ENCODE measurements around the gene NR1D1. TPM values are rescaled to one million over a fixed set of nuclear protein-coding genes. Genes with fewer than 3 reads are reported as not detected.

NR1D1 gene
- total and polyA plus RNA-seq, 2 of the 13 experiments (the other 11 are each of a cell fraction or from before 2014, with no cell fraction given) = 2.1 to 2.7 TPM

GRCh38 chr17:40071313-40072039 lies 28.9 kb downstream of the NR1D1 start (continued):
- TF ChIP-seq ZNF414 (CRISPR knock-in tag; IDR thresholded peaks at IDR 0.05) = 0 out of 2 replicates have a peak, but pooled peaks have one; percentile 1
- TF ChIP-seq ZBTB49 (CRISPR knock-in tag; IDR thresholded peaks at IDR 0.05; ENCODE audit: borderline replicate concordance) = no peak
- TF ChIP-seq XBP1 (CRISPR knock-in tag; IDR thresholded peaks at IDR 0.05) = no peak
- TF ChIP-seq, protein P1, sequence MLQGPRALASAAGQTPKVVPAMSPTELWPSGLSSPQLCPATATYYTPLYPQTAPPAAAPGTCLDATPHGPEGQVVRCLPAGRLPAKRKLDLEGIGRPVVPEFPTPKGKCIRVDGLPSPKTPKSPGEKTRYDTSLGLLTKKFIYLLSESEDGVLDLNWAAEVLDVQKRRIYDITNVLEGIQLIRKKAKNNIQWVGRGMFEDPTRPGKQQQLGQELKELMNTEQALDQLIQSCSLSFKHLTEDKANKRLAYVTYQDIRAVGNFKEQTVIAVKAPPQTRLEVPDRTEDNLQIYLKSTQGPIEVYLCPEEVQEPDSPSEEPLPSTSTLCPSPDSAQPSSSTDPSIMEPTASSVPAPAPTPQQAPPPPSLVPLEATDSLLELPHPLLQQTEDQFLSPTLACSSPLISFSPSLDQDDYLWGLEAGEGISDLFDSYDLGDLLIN (CRISPR knock-in tag; IDR thresholded peaks at IDR 0.05; ENCODE audit: borderline replicate concordance) = no peak; the same call in 1 of the 2 replicates
- TF ChIP-seq SATB2 (CRISPR knock-in tag; IDR thresholded peaks at IDR 0.05) = no peak
- TF ChIP-seq, protein P2, sequence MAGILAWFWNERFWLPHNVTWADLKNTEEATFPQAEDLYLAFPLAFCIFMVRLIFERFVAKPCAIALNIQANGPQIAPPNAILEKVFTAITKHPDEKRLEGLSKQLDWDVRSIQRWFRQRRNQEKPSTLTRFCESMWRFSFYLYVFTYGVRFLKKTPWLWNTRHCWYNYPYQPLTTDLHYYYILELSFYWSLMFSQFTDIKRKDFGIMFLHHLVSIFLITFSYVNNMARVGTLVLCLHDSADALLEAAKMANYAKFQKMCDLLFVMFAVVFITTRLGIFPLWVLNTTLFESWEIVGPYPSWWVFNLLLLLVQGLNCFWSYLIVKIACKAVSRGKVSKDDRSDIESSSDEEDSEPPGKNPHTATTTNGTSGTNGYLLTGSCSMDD (CRISPR knock-in tag; IDR thresholded peaks at IDR 0.05) = no peak
- TF ChIP-seq MZF1 (CRISPR knock-in tag; IDR thresholded peaks at IDR 0.05; ENCODE audit: borderline replicate concordance) = no peak
- no peak for TF ChIP-seq GABPA (IDR thresholded peaks at IDR 0.05; ENCODE audit: low read depth, low read length)
- no peak for TF ChIP-seq GABPA (CRISPR knock-in tag; IDR thresholded peaks at IDR 0.05; ENCODE audit: low read depth)
- no peak for TF ChIP-seq ZNF18 (CRISPR knock-in tag; IDR thresholded peaks at IDR 0.05; ENCODE audit: insufficient replicate concordance)
- no peak for TF ChIP-seq MAFK (conservative IDR thresholded peaks at IDR 0.05 in 1 of 2, IDR thresholded peaks at IDR 0.05 in 1 of 2; ENCODE audit: low read length in 2 of 2)
- TF ChIP-seq ZNF225 (CRISPR knock-in tag; IDR thresholded peaks at IDR 0.05) = no peak
- peak; percentile 37; the same call in 1 of the 2 replicates for TF ChIP-seq ZNF788 (CRISPR knock-in tag; IDR thresholded peaks at IDR 0.05; ENCODE audit: borderline replicate concordance)
- TF ChIP-seq ZBTB3 (CRISPR knock-in tag; IDR thresholded peaks at IDR 0.05; ENCODE audit: borderline replicate concordance, low read depth) = no peak
- TF ChIP-seq, protein P3, sequence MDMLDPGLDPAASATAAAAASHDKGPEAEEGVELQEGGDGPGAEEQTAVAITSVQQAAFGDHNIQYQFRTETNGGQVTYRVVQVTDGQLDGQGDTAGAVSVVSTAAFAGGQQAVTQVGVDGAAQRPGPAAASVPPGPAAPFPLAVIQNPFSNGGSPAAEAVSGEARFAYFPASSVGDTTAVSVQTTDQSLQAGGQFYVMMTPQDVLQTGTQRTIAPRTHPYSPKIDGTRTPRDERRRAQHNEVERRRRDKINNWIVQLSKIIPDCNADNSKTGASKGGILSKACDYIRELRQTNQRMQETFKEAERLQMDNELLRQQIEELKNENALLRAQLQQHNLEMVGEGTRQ (IDR thresholded peaks at IDR 0.05; ENCODE audit: low read depth, low read length) = no peak
- TF ChIP-seq, protein P3 (CRISPR knock-in tag; IDR thresholded peaks at IDR 0.05; ENCODE audit: borderline replicate concordance) = no peak
- TF ChIP-seq SMC3 (IDR thresholded peaks at IDR 0.05; ENCODE audit: low read length) = no peak
- TF ChIP-seq EP300 (IDR thresholded peaks at IDR 0.05; ENCODE audit: low read depth in 2 of 2, low read length in 2 of 2) = no peak
- no peak for TF ChIP-seq EP300 (CRISPR knock-in tag; IDR thresholded peaks at IDR 0.05; ENCODE audit: borderline replicate concordance)
